SW 1271 (cell line): ENCODE data around the gene ANKRD40.
"Not testable (repeated sequence)": the region's sequence is repeated elsewhere in the genome, so short reads cannot be mapped to it uniquely, and the experiment has no call there.

Source experiments
- DNase-seq, 2 experiments: peaks; one replicate each; lab custom pipeline; 2025; lab: John Stamatoyannopoulos, UW

Gene ANKRD40

GRCh38 chr17:50712641-50713040 is 4.9 kb upstream of the ANKRD40 start:
- DNase-seq, result no peak

- no peak for DNase-seq
Observed at GRCh38 chr17:50710650-50711049, 2.9 kb upstream of the ANKRD40 start.

DNA sequence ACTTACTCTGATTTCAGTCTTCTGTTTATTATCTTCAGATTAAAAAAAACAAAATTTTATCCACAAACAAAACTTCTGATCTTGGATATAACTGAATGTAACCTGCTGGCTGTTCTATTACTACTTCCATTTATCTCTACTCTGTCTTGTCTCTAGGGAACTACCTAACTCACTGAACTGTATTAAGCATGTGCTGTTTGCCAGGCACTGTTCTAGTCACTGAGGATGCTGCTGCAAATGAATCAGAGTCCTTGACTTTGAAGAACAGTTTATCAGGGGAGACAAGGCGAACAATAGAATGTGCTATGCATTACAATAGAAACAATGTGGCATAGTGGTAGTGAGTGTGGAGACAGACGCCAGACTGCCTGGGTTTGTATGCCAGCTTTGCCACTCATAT is 2.3 kb upstream of the ANKRD40 start:
- DNase-seq, result no peak

DNA sequence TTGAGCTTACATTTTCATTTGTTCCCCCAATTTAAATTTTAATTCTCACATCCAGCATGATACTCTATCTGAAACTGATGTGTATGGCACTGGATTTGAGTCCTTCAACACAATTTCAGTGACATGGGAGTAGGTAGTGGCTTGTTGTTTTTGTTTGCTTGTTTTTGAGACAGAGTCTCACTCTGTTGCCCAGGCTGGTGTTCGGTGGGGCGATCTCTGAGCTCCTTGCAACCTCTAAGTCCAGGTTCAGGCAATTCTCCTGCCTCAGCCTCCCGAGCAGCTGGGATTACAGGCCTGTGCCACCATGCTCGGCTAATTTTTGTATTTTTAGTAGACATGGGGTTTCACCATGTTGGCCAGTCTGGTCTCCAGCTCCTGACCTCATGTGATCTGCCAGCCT is 1.3 kb upstream of the ANKRD40 start:
- not testable (repeated sequence) for DNase-seq

DNA sequence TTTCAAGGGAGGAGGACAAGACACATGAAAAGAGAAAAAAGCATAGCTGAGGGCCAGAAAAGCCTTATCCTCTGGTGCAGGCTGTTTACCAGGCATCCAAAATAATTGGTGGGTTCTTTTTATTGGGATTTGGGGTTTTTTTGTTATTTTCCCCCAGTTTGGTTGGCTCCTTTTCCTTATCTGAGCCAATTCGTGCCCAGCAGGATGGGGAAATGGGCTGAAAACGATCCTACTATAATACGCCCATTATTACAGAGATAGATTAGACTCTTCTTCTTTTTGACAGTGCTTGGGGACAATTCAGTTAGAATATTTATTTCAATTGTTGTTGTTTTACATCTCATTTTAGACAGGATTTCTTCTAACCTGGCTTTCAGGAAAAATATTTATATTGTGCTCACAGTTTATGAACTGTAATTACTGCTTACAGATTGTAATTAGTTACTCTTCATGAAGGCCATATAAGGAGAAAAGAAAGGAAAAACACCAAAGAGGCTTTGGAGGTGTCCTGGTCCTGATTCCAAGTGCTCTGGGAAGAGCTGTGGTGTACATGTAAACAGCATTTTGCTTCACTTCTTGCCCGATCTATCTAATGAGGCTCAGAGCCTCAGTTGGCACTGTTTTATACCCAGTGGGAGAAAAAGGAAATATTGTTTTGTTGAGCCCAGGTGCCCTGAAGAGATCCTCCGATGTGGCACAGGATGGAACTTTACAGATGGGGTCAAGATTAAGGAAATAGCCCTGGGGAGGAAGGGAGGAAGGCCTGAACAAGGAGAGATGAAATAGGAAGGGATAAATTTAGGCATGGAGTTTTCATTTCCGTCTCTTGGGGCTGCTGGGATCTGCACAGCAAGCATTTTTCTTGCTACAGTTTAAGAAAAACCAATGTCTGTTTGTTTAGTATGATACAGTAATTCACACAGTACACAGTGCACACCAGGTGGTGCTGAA is 611 bp upstream of the ANKRD40 start:
- DNase-seq, result no peak

DNA sequence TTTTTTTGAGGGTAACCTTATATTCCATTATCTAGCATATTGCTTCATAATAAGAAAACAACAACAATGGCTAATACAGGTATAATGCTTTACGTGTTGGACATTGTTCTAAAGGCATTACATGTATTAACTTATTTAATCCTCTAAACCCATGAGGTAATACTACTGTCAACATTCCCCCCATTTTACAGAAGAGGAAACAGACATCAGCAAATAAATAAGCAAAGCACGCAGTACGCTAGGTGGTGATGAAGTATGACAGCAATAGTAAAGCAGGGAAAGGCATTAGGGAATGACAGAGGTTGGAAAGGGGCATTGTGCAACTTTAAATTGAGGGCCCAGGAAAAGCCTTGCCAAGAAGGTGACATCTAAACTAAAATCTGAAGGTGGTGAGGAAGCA is 4.6 kb downstream of the ANKRD40 start:
- DNase-seq, result no peak

GRCh38 chr17:50699410-50699809 is 8.3 kb downstream of the ANKRD40 start:
- no peak for DNase-seq

DNA sequence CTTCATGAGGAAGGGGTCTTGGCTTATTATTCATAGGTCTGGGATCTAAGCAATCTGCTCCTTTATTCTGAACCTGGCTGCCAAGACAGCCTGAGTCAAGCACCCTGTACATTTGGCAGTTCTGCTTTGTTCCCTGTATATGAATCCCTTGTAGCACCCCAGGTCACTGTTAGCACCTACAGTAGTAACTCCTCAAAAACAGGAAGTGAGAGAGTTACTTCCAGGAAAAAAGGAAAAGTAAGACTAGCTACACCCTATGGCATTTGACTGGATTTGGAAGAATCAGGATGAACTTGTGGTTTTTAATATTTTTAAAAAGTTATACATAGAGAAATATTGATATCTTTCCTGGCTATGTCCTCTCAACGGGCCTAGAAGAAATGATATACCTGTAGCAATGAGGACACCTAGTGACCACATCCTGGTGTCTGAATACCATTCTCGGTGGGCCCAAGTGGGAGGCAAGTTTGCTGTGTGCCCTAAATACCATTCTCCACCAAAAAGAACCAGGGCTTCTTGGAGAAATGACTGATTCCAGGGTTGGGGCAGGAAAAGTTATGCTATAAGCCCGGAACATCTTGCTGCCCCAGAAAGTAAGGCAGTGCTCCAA is 9.9 kb downstream of the ANKRD40 start:
- no peak for DNase-seq

- DNase-seq, result no peak
Observed at GRCh38 chr17:50697062-50697461, 10.7 kb downstream of the ANKRD40 start.

DNA sequence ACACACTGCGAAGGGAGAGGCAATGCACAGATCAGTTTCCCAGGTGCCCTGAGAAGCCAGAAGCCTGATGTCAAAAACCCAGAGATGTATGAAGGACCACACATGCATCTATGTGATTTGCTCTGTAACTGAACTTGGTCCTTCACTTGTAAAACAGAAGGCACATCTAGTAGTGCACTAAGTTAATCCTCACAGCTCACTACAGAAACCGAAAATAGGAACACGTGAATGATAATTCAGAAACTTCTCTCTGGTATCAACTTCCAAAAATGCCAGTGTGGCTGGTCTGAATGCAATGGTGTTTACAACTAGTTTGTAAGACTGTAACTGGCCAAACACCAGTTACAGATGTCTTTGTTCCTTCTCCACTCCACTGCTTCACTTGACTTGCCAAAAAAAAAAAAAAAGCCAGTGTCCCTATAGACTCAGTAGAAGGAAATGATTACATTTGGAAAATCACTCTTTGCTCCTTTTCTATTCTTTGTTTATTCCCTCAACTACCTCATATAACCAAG is 11.3 kb downstream of the ANKRD40 start:
- DNase-seq, result no peak

DNA sequence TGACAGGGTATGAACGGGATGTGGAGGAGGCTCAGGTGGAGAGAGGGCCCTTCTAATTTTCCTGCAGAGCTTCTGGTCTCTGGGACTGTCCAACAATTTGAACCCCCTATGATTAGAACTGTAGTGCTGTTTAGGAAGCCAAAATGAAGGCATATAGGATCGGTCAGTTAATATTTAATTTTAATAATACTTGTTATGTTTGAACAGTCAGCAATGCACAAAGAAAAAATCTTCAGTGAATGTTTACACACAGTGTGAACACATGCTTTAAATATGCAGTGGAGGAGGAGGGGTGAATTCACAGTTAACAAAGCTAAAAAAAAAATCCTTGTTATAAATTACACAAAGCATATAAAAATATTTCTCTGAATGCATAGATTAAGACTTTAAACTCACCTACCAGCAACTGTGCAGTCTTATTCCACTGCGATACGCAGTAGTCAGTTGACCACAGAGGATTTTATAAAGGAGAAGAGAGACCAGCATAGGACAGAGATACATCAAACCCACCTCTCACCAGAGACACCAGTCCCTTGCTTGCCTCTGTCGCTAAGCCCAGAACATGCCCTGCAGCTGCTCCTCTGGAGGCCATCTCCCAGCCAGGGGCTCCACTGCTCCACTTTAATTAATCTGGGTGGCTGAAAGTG is 14.6 kb downstream of the ANKRD40 start:
- DNase-seq, result no peak

DNA sequence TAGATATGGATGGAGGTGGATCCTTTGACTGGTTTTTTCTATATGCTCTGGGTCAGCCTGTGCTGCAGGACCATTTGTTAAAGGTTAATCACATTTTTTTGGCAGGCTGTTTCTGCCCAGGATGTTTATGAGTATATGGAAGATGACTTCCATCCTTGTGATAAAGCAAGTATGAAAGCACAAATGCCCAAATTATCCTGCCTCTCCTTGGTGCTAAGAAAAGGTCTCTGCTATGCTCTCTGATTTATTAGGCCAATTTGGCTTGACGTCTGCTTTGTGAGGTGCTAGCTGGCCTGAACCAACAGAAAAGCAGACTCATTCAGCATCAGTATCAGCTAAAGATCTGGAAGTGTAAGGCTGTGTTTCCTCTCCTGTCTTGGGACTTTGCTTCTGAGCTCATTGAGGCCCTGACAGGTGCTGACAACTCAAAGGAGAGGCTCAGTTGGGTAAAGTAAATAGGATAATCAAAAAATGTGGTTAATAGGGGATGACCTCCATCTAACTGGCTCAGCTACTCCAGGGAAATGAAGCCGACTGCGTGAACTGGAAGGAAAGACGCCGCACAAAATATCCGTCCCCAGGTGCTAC is 15.2 kb downstream of the ANKRD40 start:
- DNase-seq, result no peak

DNA sequence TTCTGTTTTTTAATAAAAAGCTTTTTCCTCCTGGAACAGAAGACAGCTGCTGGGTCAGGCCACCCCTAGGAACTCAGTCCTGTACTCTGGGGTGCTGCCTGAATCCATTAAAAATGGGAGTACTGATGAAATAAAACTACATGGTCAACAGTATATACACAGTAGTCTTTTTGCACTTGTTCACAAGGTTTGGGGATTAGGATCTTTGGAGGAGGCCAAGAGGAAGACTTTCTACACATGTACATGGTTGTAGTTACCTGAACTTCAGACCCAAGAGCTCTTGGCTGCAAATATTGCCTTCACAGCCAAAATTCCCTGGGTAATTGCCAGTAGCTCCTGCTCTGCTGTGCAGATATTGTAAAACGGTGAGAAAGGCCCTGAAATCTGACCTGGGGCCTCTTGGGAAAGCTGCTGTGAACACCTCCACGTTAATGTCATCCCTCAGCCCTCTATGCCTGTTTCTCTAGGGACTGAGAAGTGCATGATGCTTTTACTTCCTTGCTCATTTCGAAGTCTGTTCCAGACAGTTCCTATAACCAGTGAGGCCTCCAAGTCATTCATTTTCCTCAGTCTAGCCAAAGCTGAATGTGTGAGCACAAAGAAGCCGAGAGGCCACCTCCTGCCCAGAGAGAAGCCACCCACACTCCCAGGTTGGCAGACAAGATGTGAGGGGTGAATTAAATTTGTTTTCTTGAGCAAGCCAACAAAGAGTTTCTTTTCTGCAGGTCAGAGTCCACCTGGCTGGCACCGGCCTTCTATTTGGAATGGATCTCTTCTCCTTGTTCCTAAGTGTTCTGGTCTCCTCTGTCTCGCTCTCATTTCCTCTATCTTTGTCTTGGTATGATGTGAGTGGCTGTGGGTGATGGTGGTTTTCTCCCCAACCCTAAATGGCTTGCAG is 15.9 kb downstream of the ANKRD40 start:
- DNase-seq, result no peak

- no peak for DNase-seq
Observed at GRCh38 chr17:50690887-50691549, 16.7 kb downstream of the ANKRD40 start.

GRCh38 chr17:50689956-50690886 is 17.5 kb downstream of the ANKRD40 start:
- no peak for DNase-seq

DNA sequence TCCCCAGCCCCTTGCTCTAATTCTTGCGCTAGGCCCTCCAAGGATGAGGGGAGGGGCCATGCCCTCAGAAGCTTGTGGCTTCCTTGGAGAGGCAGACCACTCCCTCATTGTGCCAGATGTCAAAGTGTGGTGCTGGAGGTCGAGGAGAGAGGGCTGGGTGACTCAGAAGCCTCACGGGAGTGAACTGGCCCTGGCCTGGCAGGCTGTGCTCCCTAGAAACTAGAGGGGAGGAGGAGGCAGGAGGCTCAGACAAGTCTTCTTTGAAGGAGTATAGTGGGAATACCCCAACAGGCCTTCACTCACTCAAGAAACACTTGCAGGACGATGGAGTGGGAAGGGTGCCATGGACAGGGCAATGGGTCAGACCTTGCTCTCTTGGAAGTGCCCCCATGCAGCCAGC is 18.5 kb downstream of the ANKRD40 start:
- no peak for DNase-seq

GRCh38 chr17:50688245-50688644 is 19.5 kb downstream of the ANKRD40 start:
- no peak for DNase-seq

- no peak for DNase-seq
Observed at GRCh38 chr17:50687200-50688066, 20.3 kb downstream of the ANKRD40 start.
